IPS-15b (cell line): Measurements from ENCODE around the gene SYNJ2BP.
"Not testable (repeated sequence)": the region's sequence is repeated elsewhere in the genome, so short reads cannot be mapped to it uniquely, and the experiment has no call there.

Experiments
- H3K27me3 ChIP-seq: one replicate; pipeline ENCODE4 v1.6.1; 2013; ENCODE audit warnings: low read length; ENCODE audit not compliant: control insufficient read depth, insufficient read depth
- H3K36me3 ChIP-seq: one replicate; pipeline ENCODE4 v1.6.1; 2013; ENCODE audit warnings: low read length; ENCODE audit not compliant: control insufficient read depth, insufficient read depth
- H3K4me1 ChIP-seq: one replicate; pipeline ENCODE4 v1.6.1; 2013; ENCODE audit warnings: mild to moderate bottlenecking, low read length; ENCODE audit not compliant: control insufficient read depth, insufficient read depth
- H3K4me3 ChIP-seq: one replicate; pipeline ENCODE4 v1.5.1; 2013; ENCODE audit warnings: low read depth, low read length
- H3K9ac ChIP-seq: one replicate; pipeline ENCODE4 v1.6.1; 2013; ENCODE audit warnings: low read depth, mild to moderate bottlenecking, low read length
- H3K9me3 ChIP-seq: one replicate; pipeline ENCODE4 v1.6.1; 2013; ENCODE audit warnings: mild to moderate bottlenecking, low read length; ENCODE audit not compliant: control insufficient read depth, insufficient read depth

Gene SYNJ2BP, protein sequence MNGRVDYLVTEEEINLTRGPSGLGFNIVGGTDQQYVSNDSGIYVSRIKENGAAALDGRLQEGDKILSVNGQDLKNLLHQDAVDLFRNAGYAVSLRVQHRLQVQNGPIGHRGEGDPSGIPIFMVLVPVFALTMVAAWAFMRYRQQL

DNA sequence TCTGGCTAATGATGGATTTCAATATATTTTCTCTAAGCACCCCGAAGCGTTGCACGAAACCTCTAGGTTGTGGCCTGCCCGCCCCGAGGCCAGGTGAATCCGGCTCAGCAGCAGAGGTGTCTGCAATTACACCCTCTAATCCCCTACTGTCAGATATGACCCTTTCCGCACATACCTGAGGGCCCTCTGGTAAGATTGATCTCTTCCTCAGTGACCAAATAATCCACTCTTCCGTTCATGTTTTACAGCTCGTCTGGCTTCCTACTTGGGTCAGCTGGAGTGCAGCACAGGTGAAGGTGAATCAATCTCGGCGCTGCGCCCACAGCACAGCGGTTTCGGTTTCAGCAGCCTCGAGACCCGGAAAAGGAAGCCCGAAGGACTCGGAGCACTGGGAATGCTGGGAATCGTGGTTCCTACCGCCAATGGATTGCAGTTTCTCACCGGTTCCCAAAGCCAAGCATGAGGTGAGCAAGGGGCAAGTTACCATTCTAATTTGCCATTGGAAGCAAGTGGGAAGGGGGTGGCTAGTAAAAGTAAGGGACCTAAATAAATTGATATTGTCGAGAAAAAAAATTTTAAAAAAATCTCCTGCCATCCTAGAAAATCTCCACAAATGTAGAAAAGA, at the start of gene SYNJ2BP:
Gene SYNJ2BP (minus strand): TSS at position 366 of the 625 bp plus-strand sequence. CDS start 127 bp downstream, at position 239.
- Histone ChIP-seq H3K9ac (peak within 1 kb of the TSS; percentile 51), H3K9me3 (no peaks in the 10 kb centered on the region), H3K4me1 (peaks cover 5% of the 10 kb centered on the region), H3K27me3 (no peaks in the 10 kb centered on the region), H3K36me3 (no peaks in the 10 kb centered on the region), H3K4me3 (peak within 1 kb of the TSS; percentile 92)

DNA sequence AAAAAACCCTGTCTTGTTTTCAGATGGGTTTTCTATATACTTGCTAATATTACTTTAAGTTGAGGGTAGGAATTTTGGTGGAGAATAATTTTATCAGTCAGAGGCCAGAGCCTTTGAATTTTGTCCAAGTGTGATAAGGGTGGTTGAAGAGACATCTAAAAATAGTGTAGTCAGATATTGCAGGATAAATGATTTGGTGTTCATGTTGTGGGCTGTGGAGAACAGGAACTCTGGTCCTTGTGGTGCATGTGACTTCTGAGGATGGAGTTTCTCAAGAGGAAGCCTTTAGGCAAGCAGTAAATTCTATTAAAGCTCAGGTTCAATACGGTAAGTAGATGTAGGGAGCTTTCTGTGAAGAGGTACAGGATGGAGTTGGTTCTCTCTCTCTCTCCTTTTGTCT, 37.8 kb upstream of the SYNJ2BP start:
- Histone ChIP-seq H3K4me3 (no peak overlapping the region), H3K36me3 (no peaks in the 10 kb centered on the region), H3K9me3 (no peaks in the 10 kb centered on the region), H3K27me3 (no peaks in the 10 kb centered on the region), H3K9ac (no peak overlapping the region), H3K4me1 (no peaks in the 10 kb centered on the region)

DNA sequence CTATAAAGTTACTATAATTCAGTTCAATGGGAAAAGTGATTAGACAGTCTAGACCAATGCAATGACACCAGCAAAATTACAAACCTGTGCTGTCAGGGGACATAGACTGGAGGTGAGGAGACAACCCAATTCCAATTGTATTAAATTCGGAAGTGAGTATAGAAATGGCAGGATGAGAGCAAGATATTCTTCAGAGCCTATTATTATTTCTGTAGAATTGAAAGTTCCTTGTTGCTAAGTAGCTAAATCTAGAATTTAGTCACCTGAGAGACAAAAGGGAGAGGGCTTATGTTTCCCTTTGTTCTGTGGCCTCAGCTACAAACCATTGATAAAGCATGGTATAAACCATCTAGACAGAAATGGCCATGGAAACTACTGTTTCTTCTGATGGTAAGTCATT, 35.0 kb upstream of the SYNJ2BP start, which contains the start of gene ADAM21:
Gene ADAM21 (plus strand): TSS at position 301 of the 400 bp plus-strand sequence. CDS start 5,326 bp downstream, outside the sequence.
- H3K36me3 ChIP-seq = no peaks in the 10 kb centered on the region
- no peaks in the 10 kb centered on the region for H3K4me1 ChIP-seq
- no peaks in the 10 kb centered on the region for H3K27me3 ChIP-seq
- H3K9me3 ChIP-seq = no peaks in the 10 kb centered on the region
- no peak within 1 kb of the TSS for H3K4me3 ChIP-seq
- no peak within 1 kb of the TSS for H3K9ac ChIP-seq

DNA sequence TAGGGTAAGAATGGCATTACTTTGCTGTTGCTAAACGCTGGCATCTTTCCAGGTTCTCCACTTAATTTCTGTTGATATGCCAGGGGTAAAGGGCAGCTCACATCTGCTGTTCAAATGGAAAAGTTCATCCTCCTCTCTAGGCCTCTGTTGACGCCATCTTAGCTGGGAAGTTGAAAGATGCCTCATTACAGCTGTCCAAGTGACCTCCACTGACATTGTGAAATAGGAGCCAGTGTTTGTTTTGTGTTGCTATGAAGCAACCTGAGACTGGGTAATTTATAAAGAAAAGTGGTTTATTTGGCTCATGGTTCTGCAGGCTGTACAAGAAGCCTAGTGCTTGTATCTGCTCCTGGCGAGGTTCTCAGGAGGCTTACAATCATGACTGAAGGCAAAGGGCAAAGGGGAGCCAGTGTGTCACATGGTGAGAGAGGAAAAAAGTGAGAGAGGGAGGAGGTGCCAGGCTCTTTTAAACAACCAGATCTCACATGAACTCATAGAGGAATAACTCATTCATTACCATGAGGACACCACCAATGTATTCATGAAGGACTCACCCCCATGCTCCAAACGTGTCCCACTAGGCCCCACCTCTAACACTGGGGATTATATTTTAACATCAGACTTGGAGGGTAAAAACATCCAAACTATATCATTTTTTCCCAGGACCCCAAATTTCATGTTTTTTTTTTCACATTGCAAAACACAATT, 31.9 kb upstream of the SYNJ2BP start:
- no peak overlapping the region for H3K9ac ChIP-seq
- H3K4me3 ChIP-seq = no peak overlapping the region
- H3K36me3 ChIP-seq = no peaks in the 10 kb centered on the region
- no peaks in the 10 kb centered on the region for H3K4me1 ChIP-seq
- H3K9me3 ChIP-seq = peaks cover 8% of the 10 kb centered on the region
- no peaks in the 10 kb centered on the region for H3K27me3 ChIP-seq

DNA sequence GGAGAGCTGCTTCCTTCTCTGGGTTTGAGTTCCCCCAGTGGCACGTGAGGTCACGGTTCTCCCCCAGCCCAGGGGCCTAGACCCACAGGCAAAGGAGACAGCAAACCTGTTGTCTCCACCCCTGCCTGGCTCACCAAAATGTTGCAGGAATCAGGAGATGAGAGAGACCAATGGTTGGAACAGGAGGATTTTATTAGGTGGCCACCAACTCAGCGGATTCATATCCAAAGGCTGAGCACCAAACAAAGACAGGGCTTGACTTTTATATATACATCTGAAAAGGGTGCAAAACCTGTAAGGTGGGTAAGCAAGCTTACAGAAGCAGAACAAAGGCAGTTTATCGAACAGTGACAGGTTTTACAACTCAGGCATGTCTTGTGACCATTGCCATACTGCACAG, 25.9 kb upstream of the SYNJ2BP start:
- Histone ChIP-seq H3K4me3 (no peak overlapping the region), H3K9me3 (peaks cover 11% of the 10 kb centered on the region), H3K27me3 (no peaks in the 10 kb centered on the region)

DNA sequence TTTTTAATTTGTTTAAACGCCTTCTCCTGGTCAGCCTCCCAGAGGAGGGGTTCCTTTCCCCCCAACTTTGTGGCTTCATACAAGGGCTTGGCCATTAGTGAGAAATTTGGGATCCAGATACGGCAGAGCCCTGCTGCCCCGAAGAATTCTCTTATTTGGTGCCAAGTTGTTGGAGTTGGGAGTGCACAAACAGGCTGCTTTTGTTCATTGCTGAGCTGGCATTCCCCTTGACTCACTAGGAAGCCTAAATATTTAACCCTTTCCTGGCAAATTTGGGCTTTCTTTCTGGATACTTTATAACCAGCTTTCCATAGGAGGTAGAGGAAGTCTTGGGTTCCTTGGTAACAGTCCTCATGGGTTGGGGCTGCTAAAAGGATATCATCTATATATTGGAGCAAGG, 24.8 kb upstream of the SYNJ2BP start:
- no peaks in the 10 kb centered on the region for H3K27me3 ChIP-seq
- H3K9me3 ChIP-seq = peaks cover 11% of the 10 kb centered on the region
- H3K4me3 ChIP-seq = no peak overlapping the region
- no peaks in the 10 kb centered on the region for H3K36me3 ChIP-seq
- H3K9ac ChIP-seq = no peak overlapping the region
- H3K4me1 ChIP-seq = no peaks in the 10 kb centered on the region

More for the DNA sequence above, 25.9 kb upstream of the SYNJ2BP start:
- Histone ChIP-seq H3K4me1 (no peaks in the 10 kb centered on the region), H3K9ac (no peak overlapping the region), H3K36me3 (no peaks in the 10 kb centered on the region)

DNA sequence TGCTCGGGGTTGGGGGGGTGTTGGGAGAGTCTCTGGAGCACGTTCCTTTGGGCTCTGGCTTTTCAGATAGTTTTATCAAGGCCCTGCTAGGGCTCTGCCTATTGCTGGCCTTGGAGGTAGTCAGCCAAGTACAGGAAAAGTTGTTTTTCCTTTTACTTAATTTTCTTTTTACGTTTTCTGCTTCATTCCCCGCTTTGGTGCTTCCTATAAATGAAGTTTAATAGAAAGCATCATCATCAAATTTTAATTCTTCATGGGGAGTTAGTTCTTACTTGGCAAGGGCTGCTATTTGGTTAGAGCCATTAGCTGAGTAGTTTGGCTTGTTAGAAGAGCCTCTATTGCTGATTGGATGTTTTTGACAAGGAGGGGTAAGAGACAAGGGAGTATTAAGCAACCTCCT, 20.0 kb upstream of the SYNJ2BP start:
- Histone ChIP-seq H3K9ac (no peak overlapping the region), H3K4me1 (no peaks in the 10 kb centered on the region), H3K4me3 (no peak overlapping the region), H3K36me3 (no peaks in the 10 kb centered on the region), H3K9me3 (no peaks in the 10 kb centered on the region), H3K27me3 (no peaks in the 10 kb centered on the region)

DNA sequence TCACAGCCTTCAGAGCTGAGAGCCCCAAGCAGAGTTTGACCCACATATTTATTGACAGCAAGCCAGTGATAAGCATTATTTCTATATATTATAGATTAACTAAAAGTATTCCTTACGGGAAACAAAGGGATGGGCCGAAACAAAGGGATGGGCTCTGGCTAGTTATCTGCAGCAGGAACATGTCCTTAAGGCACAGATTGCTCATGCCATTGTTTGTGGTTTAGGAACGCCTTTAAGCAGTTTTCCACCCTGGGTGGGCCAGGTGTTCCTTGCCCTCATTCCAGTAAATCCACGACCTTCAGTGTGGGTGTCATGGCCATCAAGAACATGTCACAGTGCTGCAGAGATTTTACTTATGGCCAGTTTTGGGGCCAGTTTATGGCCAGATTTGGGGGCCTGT, 9.7 kb upstream of the SYNJ2BP start:
- not testable (repeated sequence) for H3K9ac ChIP-seq, H3K27me3 ChIP-seq, H3K9me3 ChIP-seq, H3K4me3 ChIP-seq, H3K36me3 ChIP-seq, H3K4me1 ChIP-seq

DNA sequence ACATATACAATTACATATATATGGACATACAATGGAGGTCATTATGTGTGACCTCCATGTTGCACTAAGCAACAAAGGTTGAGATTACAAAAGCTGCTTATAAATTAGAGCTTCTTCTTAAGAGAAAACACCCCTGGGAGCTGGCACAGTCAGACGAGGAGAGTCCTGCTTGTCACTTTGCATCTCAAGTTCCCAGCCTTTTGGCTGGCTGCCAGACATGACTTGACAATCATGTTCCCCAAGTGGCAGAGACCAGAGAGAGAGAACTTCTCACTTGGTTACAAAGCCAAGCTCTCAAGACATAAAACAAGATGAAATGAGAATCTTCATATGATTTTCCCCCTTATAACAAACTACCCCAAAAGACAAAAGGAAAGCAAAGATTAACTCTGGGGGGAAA, 8.5 kb upstream of the SYNJ2BP start:
- Histone ChIP-seq H3K4me1 (no peaks in the 10 kb centered on the region), H3K9ac (no peak overlapping the region)

DNA sequence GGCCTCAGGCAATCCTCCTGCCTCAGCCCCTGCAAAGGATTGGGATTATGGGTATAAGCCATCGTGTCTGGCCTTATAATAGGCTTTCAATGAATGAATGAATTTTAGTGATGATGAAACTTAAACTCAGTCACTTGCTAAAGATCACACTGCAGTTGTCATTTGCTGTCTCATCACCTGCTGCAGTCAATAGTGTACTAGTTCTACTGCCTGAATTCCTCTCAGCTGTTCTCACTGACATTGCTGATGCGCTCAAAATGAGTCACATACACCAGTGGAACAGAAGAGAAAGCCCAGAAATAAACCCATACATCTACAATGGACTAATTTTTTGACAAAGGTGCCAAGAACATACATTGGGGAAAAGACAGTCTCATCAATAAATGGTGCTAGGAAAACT, 5.6 kb upstream of the SYNJ2BP start:
- Histone ChIP-seq H3K4me1 (no peaks in the 10 kb centered on the region), H3K27me3 (no peaks in the 10 kb centered on the region), H3K9ac (no peak overlapping the region), H3K9me3 (no peaks in the 10 kb centered on the region), H3K4me3 (no peak overlapping the region), H3K36me3 (no peaks in the 10 kb centered on the region)

More for the DNA sequence above, 8.5 kb upstream of the SYNJ2BP start:
- Histone ChIP-seq H3K27me3 (no peaks in the 10 kb centered on the region), H3K9me3 (no peaks in the 10 kb centered on the region), H3K36me3 (no peaks in the 10 kb centered on the region), H3K4me3 (no peak overlapping the region)

DNA sequence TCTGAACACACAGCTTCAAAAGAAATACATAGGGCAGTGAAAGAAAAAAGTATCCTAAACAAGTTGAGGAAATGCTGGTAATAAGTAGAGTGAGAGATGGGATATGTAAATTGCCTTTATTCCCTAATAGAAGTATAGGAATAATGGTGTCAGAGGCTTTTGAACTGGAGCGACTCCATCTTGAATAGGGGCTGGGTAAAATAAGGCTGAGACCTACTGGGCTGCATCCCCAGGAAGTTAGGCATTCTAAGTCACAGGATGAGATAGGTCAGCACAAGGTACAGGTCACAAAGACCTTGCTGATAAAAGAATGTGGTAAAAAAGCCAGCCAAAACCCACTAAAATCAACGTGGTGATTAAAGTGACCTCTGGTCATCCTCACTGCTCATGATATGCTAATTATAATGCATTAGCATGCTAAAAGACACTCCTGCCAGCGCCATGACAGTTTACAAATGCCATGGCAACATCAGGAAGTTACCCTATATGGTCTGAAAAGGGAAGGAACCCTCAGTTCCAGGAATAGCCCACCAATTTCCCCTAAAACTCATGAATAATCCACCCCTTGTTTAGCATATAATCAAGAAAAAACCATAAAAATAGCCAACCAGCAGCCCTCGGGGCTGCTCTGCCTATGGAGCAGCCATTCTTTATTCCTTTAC, 2.5 kb upstream of the SYNJ2BP start:
- H3K9ac ChIP-seq, H3K36me3 ChIP-seq, H3K27me3 ChIP-seq, H3K9me3 ChIP-seq, H3K4me3 ChIP-seq, H3K4me1 ChIP-seq: not testable (repeated sequence)
